GM18526 (cell line): ENCODE measurements around the gene SMCP.

Experiments used
- POLR2A ChIP-seq: IDR thresholded peaks from 3 replicates; pipeline ENCODE4 v1.6.1; 2011; ENCODE audit not compliant: insufficient read length; ENCODE audit errors: extremely low read depth

The SMCP gene

GRCh38 chr1:152878042-152878441 lies at the start of gene SMCP:
Gene SMCP, plus strand, starts transcription at chr1:152878322. Its CDS starts 6,101 bp downstream, at chr1:152884423.
- no peak for TF ChIP-seq POLR2A

DNA sequence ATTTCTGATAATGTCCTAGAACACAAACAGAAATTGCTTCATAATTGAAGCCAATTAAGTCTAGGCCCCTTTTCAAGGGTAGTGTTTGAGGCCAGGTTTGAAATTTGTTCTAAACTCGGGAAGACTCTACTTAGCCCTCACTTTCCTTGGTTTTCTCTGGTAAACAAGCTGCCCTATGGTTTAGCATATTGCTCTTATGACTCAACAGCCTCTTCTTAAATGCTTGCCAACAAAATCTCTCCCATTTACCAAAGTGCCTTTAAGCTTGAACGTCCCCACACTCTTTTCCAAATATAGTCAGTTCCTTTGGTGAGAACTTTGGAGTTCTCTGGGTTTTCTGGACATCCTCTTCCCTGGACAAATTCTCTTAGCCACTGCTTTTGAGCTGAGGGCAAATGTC lies 41.3 kb upstream of the SMCP start:
- TF ChIP-seq POLR2A = no peak

DNA sequence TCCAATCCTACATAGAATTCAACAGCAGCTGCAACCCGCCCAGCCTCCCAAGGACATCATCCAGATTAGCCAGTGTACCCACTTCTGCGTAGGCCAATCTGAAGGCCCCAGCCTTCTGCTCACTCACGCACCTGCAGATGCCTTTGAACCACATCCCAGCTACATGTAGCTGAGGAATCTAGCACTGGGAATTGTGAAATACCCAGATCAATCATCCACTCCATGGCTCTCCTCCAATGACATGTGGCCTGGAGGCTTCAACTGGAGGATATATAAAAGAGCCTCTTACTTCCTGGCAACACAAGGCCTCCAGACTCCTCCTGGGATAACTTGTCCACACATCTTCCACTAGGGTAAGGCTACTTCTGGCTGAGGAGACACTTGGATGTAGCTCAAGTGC lies 35.6 kb upstream of the SMCP start, which contains the start of gene LCE6A:
Gene LCE6A (plus strand): TSS at position 301 of the 400 bp plus-strand sequence. CDS start 665 bp downstream, outside the sequence.
- no peak for TF ChIP-seq POLR2A

- no peak for TF ChIP-seq POLR2A
Measured at GRCh38 chr1:152855661-152856060, 22.5 kb upstream of the SMCP start.

- no peak for TF ChIP-seq POLR2A
Measured at GRCh38 chr1:152858062-152858461, 20.1 kb upstream of the SMCP start.

- TF ChIP-seq POLR2A = no peak
Measured at GRCh38 chr1:152859696-152860095, 18.4 kb upstream of the SMCP start, which contains the start of gene LCE7A. Gene LCE7A, plus strand, starts transcription at chr1:152859996. Its CDS starts 702 bp downstream, at chr1:152860698.

GRCh38 chr1:152860129-152860528 lies 18.0 kb upstream of the SMCP start:
- no peak for TF ChIP-seq POLR2A

DNA sequence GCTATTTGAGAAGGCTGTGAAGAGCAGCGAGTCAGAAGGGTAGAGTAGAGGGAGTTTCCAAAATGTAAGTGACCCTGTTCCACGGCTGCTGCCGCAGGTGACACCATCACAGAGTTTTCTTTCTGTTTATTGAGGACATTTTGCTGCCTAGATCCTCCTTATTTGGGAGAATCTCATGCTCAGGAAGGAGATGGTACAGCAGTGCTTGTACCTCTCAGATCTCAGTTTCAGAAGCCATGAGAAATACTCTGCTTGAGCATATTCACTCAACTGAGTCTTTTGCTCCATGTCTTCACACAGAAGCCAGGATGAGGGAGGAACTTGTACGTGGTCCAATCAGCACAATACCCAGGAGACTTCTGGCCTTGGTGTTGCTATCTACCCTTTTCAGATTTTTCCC lies 16.7 kb upstream of the SMCP start:
- TF ChIP-seq POLR2A = no peak

GRCh38 chr1:152864443-152864842 lies 13.7 kb upstream of the SMCP start:
- no peak for TF ChIP-seq POLR2A

DNA sequence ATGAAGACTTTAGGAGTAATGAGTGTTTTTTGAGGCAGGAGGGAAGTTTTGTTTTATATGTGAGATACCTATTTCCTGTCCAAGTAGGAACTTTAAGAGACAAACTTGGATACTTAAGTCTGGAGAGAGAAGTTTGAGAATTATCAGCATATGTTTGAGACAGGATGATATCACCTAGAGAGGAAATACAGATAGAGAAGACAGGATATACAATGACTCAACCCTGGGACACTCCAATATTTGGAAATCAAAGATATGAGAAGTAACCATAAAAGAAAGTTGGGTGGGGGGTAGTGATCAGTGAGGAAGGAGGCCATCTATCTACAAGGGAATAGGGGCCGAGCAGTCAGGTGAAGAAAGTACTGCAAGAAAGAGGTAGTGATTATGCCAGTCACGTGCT lies 11.8 kb upstream of the SMCP start:
- no peak for TF ChIP-seq POLR2A

DNA sequence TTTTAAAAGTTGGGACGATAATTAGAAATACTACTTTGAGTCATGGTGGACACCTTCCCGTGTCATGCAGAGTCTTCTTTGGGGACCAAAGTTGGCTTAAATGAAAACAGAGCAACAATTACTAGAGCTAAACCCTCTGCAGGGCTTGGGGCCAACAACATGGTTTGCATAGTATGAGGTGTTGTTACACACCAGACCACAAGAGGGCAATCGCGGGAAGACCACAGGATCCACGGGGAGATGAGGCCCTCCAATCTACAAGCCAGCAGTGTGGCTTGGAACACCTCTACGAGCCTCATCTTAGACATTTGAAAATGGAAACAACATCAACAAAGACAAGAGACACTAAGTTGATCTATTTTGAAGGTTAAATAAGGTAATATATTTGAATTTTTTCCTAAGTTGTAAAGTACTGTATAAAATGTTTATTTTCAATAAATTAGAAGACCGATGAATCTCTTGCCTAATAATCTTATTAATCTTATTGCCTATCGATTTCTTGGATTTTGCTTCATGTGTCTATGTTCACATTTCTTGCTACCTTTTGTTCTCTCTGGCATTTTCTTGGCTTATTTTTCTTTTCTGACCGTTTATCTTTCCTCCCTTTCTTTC lies 8.2 kb upstream of the SMCP start:
- no peak for TF ChIP-seq POLR2A

GRCh38 chr1:152870831-152871730 lies 7.0 kb upstream of the SMCP start:
- TF ChIP-seq POLR2A = no peak

DNA sequence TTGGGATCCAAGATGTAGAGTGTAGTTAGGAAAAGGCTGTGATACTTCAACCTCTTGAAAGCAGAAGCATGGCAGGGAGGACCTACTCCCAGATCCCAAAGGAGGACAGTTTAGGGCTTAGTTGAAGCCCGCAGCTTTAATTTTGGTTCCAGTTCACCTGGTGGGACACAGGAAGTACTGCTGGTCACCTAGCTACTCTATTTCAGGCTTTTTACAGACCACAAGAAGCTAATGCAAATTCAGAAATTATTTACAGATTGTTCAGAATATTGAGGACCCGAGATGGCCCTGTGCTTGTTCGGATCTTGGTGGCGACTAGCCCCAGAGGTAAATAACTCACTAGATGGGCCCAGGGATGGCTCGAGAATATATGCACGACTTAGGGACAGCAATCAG lies 6.4 kb upstream of the SMCP start:
- no peak for TF ChIP-seq POLR2A

- no peak for TF ChIP-seq POLR2A
Measured at GRCh38 chr1:152873495-152873894, 4.6 kb upstream of the SMCP start.

- TF ChIP-seq POLR2A = no peak
Measured at GRCh38 chr1:152876827-152877226, 1.3 kb upstream of the SMCP start.

DNA sequence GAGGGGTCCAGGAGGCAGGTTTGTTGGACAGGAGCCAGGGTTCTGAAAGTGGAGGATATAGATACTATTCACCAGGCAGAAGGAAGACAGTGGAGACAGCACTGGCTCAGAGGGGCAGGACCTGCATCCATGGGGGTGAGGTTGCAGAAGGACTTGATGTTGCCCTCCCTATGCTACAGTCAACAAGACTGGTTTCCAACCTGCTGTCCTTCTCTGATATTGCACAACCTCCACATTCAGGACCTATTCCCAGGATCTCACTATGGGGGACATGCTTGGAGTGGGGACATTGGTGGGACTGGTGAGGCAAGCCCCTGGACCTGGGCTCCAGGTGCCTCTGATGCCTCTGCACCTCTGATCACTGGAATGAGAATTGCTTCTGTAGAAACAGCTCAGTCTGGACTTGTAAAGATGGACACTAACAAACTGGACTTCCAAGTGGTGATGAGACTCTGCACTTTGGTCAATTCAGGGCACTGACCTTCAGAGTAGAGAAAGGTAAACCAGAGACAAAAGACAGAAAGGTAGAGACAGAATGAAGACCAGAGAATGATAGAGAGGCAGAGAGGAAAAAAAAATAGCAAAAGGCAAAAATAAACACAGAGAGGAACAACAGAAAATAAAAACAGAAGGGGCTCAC lies 1.6 kb downstream of the SMCP start:
- no peak for TF ChIP-seq POLR2A
